HEK293T (cell line): Measurements from ENCODE around the gene VWA5B2.

Experiments used
- ARNT ChIP-seq: fragments of 450-650 bp; IDR thresholded peaks from 2 replicates; pipeline ENCODE4 v1.6.1; 2017; ENCODE audit warnings: mild to moderate bottlenecking
- BHLHE40 ChIP-seq: fragments of 450-650 bp; IDR thresholded peaks from 2 replicates; pipeline ENCODE4 v1.6.1; 2016; ENCODE audit warnings: mild to moderate bottlenecking, moderate library complexity, borderline replicate concordance
- ELF4 ChIP-seq: fragments of 450-650 bp; IDR thresholded peaks from 2 replicates; pipeline ENCODE4 v1.6.1; 2017; ENCODE audit warnings: antibody characterized with exemption
- FOXA1 ChIP-seq: fragments of 450-650 bp; IDR thresholded peaks from 2 replicates; pipeline ENCODE4 v1.6.1; 2016; ENCODE audit warnings: mild to moderate bottlenecking
- FOXK2 ChIP-seq: fragments of 450-650 bp; IDR thresholded peaks from 2 replicates; pipeline ENCODE4 v1.6.1; 2016; ENCODE audit warnings: mild to moderate bottlenecking
- L3MBTL2 ChIP-seq: fragments of 450-650 bp; conservative IDR thresholded peaks from 2 replicates; pipeline ENCODE4 v1.6.1; 2016; ENCODE audit warnings: mild to moderate bottlenecking
- SP1 ChIP-seq: fragments of 450-650 bp; IDR thresholded peaks from 2 replicates; pipeline ENCODE4 v1.6.1; 2017
- SUZ12 ChIP-seq: fragments of 450-650 bp; IDR thresholded peaks from 2 replicates; pipeline ENCODE4 v1.6.1; 2016; ENCODE audit warnings: mild to moderate bottlenecking
- TARDBP ChIP-seq: fragments of 450-650 bp; IDR thresholded peaks from 2 replicates; pipeline ENCODE4 v1.6.1; 2016

- TF ChIP-seq SP1 (no peak), SUZ12 (no peak), L3MBTL2 (no peak), FOXK2 (no peak), BHLHE40 (no peak), ELF4 (no peak), TARDBP (no peak), FOXA1 (no peak), ARNT (no peak)
Observed at GRCh38 chr3:184258926-184259325, 29.5 kb downstream of the VWA5B2 start.
